Liver (tissue), 9 donors: ENCODE measurements around the gene RBM14. TPM values are rescaled to one million over a fixed set of nuclear protein-coding genes. Genes with fewer than 3 reads are reported as not detected.

ENCODE experiments used
- DNase-seq: peaks from one replicate; pipeline ENCODE4 v3.0.0-alpha.2; 2017; ENCODE audit warnings: low spot score
- H3K27ac ChIP-seq, 2 donors: one replicate each; pipeline ENCODE4 v1.7.0; 2013; ENCODE audit warnings: inconsistent platforms in 2 of 2, low read length in 2 of 2, control low read depth in 1 of 2, low read depth in 1 of 2, mild to moderate bottlenecking in 1 of 2
- H3K27me3 ChIP-seq, 4 donors: one replicate each; pipeline versions ENCODE4 v1.6.1 to v1.7.0; 2013; ENCODE audit warnings: low read length in 3 of 4, inconsistent platforms in 1 of 4, mild to moderate bottlenecking in 1 of 4, moderate library complexity in 1 of 4; ENCODE audit not compliant: control insufficient read depth in 4 of 4, insufficient read depth in 4 of 4
- H3K36me3 ChIP-seq, 4 donors: one replicate each; pipeline versions ENCODE4 v1.6.1 to v1.7.0; 2013; ENCODE audit warnings: low read length in 3 of 4, mild to moderate bottlenecking in 3 of 4, low read depth in 1 of 4, moderate library complexity in 1 of 4; ENCODE audit not compliant: control insufficient read depth in 4 of 4, insufficient read depth in 3 of 4
- H3K4me1 ChIP-seq, 4 donors: one replicate each; pipeline versions ENCODE4 v1.6.1 to v1.7.0; 2013; ENCODE audit warnings: low read length in 3 of 4, mild to moderate bottlenecking in 3 of 4, moderate library complexity in 1 of 4; ENCODE audit not compliant: control insufficient read depth in 4 of 4, insufficient read depth in 4 of 4
- H3K4me3 ChIP-seq, 3 donors: one replicate each; pipeline versions ENCODE4 v1.6.1 to v1.7.0; 2013; ENCODE audit warnings: low read length in 3 of 3, control low read depth in 1 of 3, low read depth in 1 of 3, mild to moderate bottlenecking in 1 of 3
- H3K9ac ChIP-seq, 2 donors: one replicate each; pipeline ENCODE4 v1.7.0; 2013; ENCODE audit warnings: low read length in 2 of 2, mild to moderate bottlenecking in 2 of 2, moderate library complexity in 2 of 2, control low read depth in 1 of 2, low read depth in 1 of 2
- H3K9me3 ChIP-seq, 4 donors: one replicate each; pipeline versions ENCODE4 v1.6.1 to v1.7.0; 2013; ENCODE audit warnings: low read length in 3 of 4; ENCODE audit not compliant: control insufficient read depth in 4 of 4
- CTCF ChIP-seq: fragments of 150-350 bp; IDR thresholded peaks from 2 replicates; pipeline ENCODE4 v1.5.1; 2017; ENCODE audit warnings: improper control_type of control experiment, low read depth, low read length; ENCODE audit not compliant: missing input control
- EGR1 ChIP-seq, 2 donors: IDR thresholded peaks; 2 replicates each; pipeline ENCODE4 v1.6.1; 2016 to 2018; ENCODE audit warnings: antibody characterized with exemption in 2 of 2, low read depth in 2 of 2
- FOXA2 ChIP-seq: IDR thresholded peaks from 2 replicates; pipeline ENCODE4 v1.6.1; 2016; ENCODE audit warnings: antibody characterized with exemption
- GABPA ChIP-seq, 2 donors: IDR thresholded peaks in 1 of 2; conservative IDR thresholded peaks in 1 of 2; 2 replicates each; pipeline ENCODE4 v1.6.1; 2016; ENCODE audit warnings: antibody characterized with exemption in 2 of 2, mild to moderate bottlenecking in 1 of 2, moderate library complexity in 1 of 2
- HNF4A ChIP-seq, 2 donors: conservative IDR thresholded peaks; 2 replicates each; pipeline ENCODE4 v1.6.1; 2016; ENCODE audit warnings: antibody characterized with exemption in 2 of 2, mild to moderate bottlenecking in 2 of 2
- HNF4G ChIP-seq: IDR thresholded peaks from 2 replicates; pipeline ENCODE4 v1.6.1; 2016; ENCODE audit warnings: antibody characterized with exemption
- JUND ChIP-seq, 2 donors: IDR thresholded peaks; 2 replicates each; pipeline ENCODE4 v1.6.1; 2016; ENCODE audit warnings: antibody characterized with exemption in 2 of 2
- NR2F2 ChIP-seq: IDR thresholded peaks from 2 replicates; pipeline ENCODE4 v1.6.1; 2016; ENCODE audit warnings: antibody characterized with exemption
- RAD21 ChIP-seq, 2 donors: IDR thresholded peaks; 2 replicates each; pipeline ENCODE4 v1.6.1; 2016; ENCODE audit warnings: antibody characterized with exemption in 2 of 2, mild to moderate bottlenecking in 2 of 2
- RXRA ChIP-seq, 2 donors: IDR thresholded peaks; 2 replicates each; pipeline ENCODE4 v1.6.1; 2017 to 2018; ENCODE audit warnings: antibody characterized with exemption in 2 of 2, mild to moderate bottlenecking in 1 of 2
- SP1 ChIP-seq: IDR thresholded peaks from 2 replicates; pipeline ENCODE4 v1.6.1; 2018; ENCODE audit warnings: antibody characterized with exemption, mild to moderate bottlenecking
- TAF1 ChIP-seq: conservative IDR thresholded peaks from 2 replicates; pipeline ENCODE4 v1.6.1; 2016; ENCODE audit warnings: antibody characterized with exemption, mild to moderate bottlenecking
- YY1 ChIP-seq: IDR thresholded peaks from 2 replicates; pipeline ENCODE4 v1.6.1; 2016; ENCODE audit warnings: antibody characterized with exemption, mild to moderate bottlenecking
- ZBTB33 ChIP-seq: IDR thresholded peaks from 2 replicates; pipeline ENCODE4 v1.6.1; 2016; ENCODE audit warnings: antibody characterized with exemption
- WGBS: extraction: QIAGEN DNeasy Blood & Tissue Kit; methylation state at CpG from one replicate; pipeline ENCODE4 v1.1.7; 2013; 5-methylcytosine and 5-hydroxymethylcytosine counted together
- polyA plus RNA-seq, 2 donors: library from polyadenylated mRNA; stranded (reverse) in 1 of 2; unstranded in 1 of 2; fragments of 200-250 nt in 1 of 2; fragments of >200 nt in 1 of 2; fragmentation: Nextera tagmentation in 1 of 2; extraction: Ambion mirVana in 1 of 2; gene quantifications; one replicate each; pipeline versions ENCODE4 v1.2.1 to v1.2.3, GENCODE V29; 2013 to 2015
- total RNA-seq, 2 donors: library from RNA; depleted of rRNA; stranded (reverse); fragments of >200 nt; gene quantifications; one replicate each; pipeline ENCODE4 v1.2.3, GENCODE V29; 2014
- TF ChIP-seq, protein P1 (sequence below): IDR thresholded peaks from 2 replicates; pipeline ENCODE4 v1.6.1; 2016; ENCODE audit warnings: antibody characterized with exemption
- TF ChIP-seq, protein P2 (sequence below): IDR thresholded peaks from 2 replicates; pipeline ENCODE4 v1.6.1; 2016; ENCODE audit warnings: antibody characterized with exemption
- donor health status: healthy.
- donor health status: healthy.
- donor health status: healthy.
- donor health status: healthy.
- donor health status: healthy.

The RBM14 gene
- total and polyA plus RNA-seq, 4 donors, result 7.0 to 53.5 (median 21.9) TPM

DNA sequence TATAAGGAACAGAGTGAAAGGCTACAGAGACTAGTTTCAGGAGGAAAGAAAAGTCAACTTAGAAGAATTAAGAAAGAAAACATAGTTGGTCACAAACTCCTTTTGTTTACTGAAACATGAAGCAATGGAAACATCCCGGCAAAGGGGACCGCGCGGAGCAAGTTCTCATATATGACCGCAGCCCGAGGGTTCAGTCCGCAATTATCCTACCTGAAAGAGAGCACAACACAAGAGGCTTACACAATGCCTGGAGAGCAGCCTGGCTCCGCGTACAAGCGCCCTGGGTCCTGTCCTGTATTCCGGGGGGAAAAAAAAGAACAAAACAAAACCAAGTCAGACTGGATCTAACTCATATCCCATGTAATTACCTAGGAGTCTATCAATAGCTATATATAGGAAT, 48.9 kb downstream of the RBM14 start:
- H3K9ac ChIP-seq, result no peak overlapping the region
- H3K36me3 ChIP-seq, result peaks cover 6 to 33% (median 26%) of the 10 kb centered on the region in 4 donors
- H3K27me3 ChIP-seq, result no peaks in the 10 kb centered on the region
- WGBS, result 75% methylated on average over 11 of the region's 11 CpGs
- H3K27ac ChIP-seq, result no peak overlapping the region
- no peaks in the 10 kb centered on the region for H3K4me1 ChIP-seq
- no peak for TF ChIP-seq GABPA (IDR thresholded peaks at IDR 0.05 in 1 of 2, conservative IDR thresholded peaks at IDR 0.05 in 1 of 2)
- peak; percentile 19 for TF ChIP-seq ZBTB33
- TF ChIP-seq YY1, result no peak
- peak in 1 of 2 donors; percentile 12 for TF ChIP-seq HNF4A (conservative IDR thresholded peaks at IDR 0.05)
- TF ChIP-seq, protein P1, sequence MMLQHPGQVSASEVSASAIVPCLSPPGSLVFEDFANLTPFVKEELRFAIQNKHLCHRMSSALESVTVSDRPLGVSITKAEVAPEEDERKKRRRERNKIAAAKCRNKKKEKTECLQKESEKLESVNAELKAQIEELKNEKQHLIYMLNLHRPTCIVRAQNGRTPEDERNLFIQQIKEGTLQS, result no peak
- no peak for TF ChIP-seq RXRA (IDR thresholded peaks at IDR 0.05)
- TF ChIP-seq, protein P2, sequence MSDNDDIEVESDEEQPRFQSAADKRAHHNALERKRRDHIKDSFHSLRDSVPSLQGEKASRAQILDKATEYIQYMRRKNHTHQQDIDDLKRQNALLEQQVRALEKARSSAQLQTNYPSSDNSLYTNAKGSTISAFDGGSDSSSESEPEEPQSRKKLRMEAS, result no peak
- TF ChIP-seq TAF1, result no peak
- no peak for TF ChIP-seq JUND (IDR thresholded peaks at IDR 0.05)
- TF ChIP-seq EGR1 (IDR thresholded peaks at IDR 0.05; ENCODE audit: low read depth in 2 of 2), result no peak
- H3K9me3 ChIP-seq, result no peaks in the 10 kb centered on the region
- H3K4me3 ChIP-seq, result no peak overlapping the region
- DNase-seq, result no peak

DNA sequence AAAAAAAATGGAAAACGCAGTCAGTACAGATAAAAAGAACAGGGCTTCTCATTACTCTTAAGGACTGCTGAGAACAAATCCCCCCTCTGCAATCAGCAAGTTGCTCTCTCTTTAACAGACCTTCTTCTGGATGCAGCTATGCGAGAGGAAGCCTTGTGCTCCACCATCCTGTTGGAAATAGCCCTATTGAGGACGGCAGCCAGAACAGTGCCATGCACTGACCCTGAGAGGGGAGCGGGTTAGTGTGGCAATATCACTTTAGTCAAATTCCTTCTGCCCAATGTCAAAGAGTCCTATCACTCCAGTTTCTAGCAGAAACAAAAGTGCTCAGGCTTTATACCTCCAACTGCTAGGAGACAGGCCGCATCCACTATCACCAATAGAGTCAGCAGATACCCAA, 54.4 kb downstream of the RBM14 start:
- H3K36me3 ChIP-seq, result peaks cover 2 to 24% (median 15%) of the 10 kb centered on the region in 4 donors
- no peak overlapping the region for H3K4me3 ChIP-seq
- no peak for DNase-seq
- no peaks in the 10 kb centered on the region for H3K27me3 ChIP-seq
- H3K9me3 ChIP-seq, result no peaks in the 10 kb centered on the region
- 83% methylated on average over 5 of the region's 5 CpGs for WGBS
- TF ChIP-seq SP1 (no peak), NR2F2 (no peak), JUND (IDR thresholded peaks at IDR 0.05) (no peak), RAD21 (IDR thresholded peaks at IDR 0.05) (no peak), RXRA (IDR thresholded peaks at IDR 0.05) (no peak), CTCF (no peak), HNF4G (no peak), EGR1 (IDR thresholded peaks at IDR 0.05; ENCODE audit: low read depth in 2 of 2) (no peak), FOXA2 (no peak), HNF4A (conservative IDR thresholded peaks at IDR 0.05) (no peak)
- TF ChIP-seq, protein P2, result no peak
- H3K27ac ChIP-seq, result no peak overlapping the region
- H3K9ac ChIP-seq, result no peak overlapping the region
- peaks cover 0 to 15% (median 12%) of the 10 kb centered on the region in 4 donors for H3K4me1 ChIP-seq
